GM10266 (cell line): ENCODE measurements around the gene RAPGEF5.

Experiments
- DNase-seq: peaks from one replicate; pipeline ENCODE4 v3.0.0; 2012; ENCODE audit errors: extremely low spot score
- CTCF ChIP-seq: IDR thresholded peaks from 2 replicates; pipeline ENCODE4 v1.5.1; 2012; ENCODE audit warnings: mild to moderate bottlenecking, low read depth; ENCODE audit not compliant: control insufficient read depth, insufficient read depth; ENCODE audit errors: missing control alignments

The RAPGEF5 gene

GRCh38 chr7:22248111-22248809 lies 108.7 kb downstream of the RAPGEF5 start:
- TF ChIP-seq CTCF: no peak
- no peak for DNase-seq

GRCh38 chr7:22241805-22242390 lies 115.1 kb downstream of the RAPGEF5 start:
- no peak for TF ChIP-seq CTCF
- no peak for DNase-seq

- DNase-seq: no peak
- no peak for TF ChIP-seq CTCF
These were observed 115.9 kb downstream of the RAPGEF5 start for GRCh38 chr7:22240904-22241571.

- peak; percentile 2 for TF ChIP-seq CTCF
- no peak for DNase-seq
These were observed 118.3 kb downstream of the RAPGEF5 start for GRCh38 chr7:22238354-22239311.

- no peak for TF ChIP-seq CTCF
- no peak for DNase-seq
These were observed 121.8 kb downstream of the RAPGEF5 start for GRCh38 chr7:22235134-22235533.

GRCh38 chr7:22234227-22234626 lies 122.7 kb downstream of the RAPGEF5 start:
- TF ChIP-seq CTCF: no peak
- no peak for DNase-seq
